ENCODE measurements around the gene MLEC.
"Not testable (repeated sequence)": the region's sequence is repeated elsewhere in the genome, so short reads cannot be mapped to it uniquely, and the experiment has no call there.

Gene MLEC

DNA sequence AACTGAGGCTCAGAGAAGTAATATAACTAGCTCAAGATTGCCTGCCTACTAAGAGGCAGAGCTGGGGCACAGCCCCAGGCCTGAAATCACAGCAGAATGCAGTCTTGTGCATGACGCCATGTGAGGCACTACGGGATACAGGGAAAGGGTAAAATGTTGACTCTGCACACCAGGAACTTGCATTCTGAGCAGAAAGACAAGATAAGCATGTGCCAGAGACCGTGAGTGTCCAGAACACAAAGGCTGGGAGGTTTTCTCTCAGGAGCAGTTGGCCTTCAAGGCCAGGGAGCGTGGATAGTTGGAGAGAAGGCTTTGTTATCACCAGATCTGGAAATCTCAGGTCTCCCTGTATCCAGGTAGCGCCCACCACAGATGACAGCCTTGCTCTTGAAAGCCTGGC lies 23.2 kb upstream of the MLEC start:
- DNase-seq (ENCODE audit: low read depth): no peak

DNA sequence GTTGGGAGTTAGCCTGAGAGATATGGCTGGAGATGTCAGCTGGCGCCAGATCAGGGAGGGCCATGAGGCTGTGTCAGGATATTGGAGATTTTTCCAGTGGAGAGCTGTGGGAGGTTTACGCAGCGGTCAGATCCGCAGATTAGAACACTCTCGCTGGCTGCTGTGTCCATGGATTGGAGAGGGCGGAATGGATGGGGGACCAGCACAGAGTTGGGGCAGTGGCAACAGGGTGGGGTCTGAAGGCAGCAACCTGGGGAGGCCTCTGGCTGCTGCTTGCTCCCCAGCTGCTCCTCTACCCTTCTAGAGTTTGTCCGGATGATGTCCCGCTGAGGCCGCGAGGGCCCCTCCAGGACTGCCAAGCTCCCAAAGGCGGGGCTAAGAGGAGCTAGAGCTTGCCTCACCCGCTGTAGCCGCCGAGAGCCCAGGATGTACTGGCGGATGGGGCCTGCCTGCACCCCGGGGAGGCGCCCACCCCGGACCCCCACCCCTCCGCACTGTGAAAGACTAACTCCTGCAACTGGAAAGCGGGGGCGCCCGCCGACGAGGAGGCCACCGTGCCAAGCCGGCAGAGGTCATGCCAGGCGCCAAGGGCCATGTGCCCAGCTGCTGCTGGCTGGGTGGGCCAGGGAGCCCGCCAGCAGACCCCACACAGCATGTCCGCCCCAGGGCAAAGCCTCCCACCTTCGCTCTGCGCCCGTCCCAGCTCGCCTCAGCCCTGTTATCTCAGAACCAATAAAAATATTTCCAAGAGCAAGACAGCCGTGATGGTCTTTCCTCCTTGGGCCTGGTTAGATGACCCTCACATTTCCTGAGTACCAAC lies 20.2 kb upstream of the MLEC start:
- no peak for DNase-seq (ENCODE audit: low read depth)

DNA sequence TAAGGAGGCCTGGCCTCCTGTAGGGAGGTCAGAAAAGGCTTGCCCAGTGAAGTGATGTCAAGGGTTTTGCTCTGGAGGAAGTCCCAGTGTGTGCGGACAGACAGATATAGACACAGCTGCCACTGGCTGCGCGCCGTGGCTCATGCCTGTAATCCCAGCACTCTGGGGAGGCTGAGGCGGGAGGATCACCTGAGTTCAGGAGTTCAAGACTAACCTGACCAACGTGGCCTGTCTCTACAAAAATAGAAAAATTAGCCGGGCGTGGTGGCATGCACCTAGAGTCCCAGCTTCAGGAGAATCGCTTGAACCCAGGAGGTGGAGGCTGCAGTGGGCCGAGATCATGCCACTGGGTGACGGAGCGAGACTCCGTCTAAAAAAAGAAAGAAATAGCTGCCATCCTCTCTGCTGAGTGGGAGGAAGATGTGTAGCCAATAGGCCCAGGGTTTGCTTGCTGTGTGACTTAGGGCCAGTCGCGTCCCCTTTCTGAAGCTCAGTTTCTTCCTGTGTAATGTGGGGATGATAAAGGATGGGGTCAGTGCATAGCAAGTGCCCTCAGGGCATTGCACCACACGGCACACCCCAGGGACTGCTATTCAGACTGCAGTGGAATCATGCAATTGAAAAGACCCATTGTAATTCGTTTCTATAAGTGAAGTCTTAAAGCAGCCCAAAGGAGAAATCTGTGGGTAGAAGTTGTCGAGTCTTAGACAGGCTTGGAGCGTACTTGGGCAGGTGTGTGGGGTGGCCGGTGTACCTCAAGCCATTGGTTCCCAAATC lies 18.7 kb upstream of the MLEC start:
- DNase-seq (ENCODE audit: low read depth): no peak

DNA sequence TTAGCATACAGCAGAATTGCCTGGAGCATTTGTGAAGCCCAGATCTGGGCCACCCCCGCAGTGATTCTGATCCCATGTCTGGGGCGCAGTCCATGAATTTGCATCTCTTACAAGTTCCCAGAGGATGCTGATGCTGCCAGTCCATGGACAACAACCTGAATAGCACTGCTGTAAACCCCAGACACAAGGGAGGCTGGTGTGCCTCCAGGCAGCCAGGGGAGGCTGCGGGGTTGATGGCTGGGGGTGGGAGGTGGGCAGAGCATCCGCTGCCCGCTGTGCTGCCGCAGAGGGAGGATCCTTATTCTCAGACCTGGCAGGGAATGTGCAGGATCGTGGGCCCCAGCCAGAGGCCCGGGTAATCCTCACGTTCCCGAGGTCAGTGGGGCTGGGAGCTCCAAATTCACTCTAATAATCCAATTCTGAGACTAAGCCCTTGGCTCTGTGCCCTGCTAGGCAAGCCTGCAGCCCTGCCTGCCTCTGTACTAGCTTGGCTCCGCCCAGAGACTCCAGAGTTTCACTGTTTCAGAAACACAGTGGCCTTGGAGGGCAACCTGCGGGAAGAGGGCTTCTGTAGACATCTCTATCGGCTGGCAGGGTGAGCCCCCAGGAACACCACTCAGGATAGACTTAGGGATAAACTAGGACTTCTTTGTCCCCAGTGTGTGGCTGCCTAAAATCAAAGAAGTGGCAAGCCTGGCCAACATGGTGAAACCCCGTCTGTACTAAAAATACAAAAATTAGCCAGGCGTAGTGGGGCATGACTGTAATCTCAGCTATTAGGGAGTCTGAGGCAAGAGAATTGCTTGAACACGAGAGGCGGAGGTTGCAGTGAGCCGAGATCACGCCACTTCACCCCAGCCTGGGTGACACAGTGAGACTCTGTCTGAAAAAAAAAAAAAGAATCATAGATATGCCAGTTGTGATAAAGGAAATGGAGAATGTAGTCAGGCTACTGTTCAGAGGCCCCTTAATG lies 17.8 kb upstream of the MLEC start:
- no peak for DNase-seq (ENCODE audit: low read depth)

DNA sequence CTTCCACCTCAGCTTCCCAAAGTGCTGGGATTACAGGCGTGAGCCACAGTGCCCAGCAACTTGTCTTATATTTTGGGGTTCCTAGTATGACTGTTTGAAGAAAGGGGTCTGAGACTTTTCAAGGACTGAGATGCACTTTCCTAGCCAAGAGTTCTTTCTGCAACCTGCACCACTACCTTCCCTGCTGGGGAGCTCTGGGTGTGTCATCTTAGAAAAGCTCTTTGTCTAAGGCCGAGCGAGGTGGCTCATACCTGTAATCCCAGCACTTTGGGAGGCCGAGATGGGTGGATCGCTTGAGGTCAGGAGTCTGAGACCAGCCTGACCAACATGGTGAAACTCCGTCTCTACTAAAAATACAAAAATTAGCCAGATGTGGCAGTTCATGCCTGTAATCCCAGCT lies 16.7 kb upstream of the MLEC start:
- not testable (repeated sequence) for DNase-seq (ENCODE audit: low read depth)

DNA sequence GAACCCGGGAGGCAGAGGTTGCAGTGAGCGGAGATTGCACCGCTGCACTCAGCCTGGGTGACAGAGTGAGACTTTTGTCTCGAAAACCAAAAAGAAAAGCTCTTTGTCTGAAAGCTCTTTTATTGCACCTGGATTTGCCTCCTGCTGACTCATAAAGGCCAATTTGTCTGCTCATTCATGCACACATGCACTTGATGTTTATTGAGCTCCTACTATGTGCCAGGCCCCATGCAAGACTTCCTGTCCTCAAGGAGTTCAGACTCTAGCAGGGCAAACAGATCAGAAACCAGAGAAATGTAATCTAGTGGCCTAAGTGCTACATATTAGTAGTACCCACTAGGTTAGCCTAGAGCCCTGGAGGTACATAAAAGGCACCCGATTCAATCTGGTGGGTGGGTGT lies 16.3 kb upstream of the MLEC start:
- DNase-seq (ENCODE audit: low read depth): no peak

DNA sequence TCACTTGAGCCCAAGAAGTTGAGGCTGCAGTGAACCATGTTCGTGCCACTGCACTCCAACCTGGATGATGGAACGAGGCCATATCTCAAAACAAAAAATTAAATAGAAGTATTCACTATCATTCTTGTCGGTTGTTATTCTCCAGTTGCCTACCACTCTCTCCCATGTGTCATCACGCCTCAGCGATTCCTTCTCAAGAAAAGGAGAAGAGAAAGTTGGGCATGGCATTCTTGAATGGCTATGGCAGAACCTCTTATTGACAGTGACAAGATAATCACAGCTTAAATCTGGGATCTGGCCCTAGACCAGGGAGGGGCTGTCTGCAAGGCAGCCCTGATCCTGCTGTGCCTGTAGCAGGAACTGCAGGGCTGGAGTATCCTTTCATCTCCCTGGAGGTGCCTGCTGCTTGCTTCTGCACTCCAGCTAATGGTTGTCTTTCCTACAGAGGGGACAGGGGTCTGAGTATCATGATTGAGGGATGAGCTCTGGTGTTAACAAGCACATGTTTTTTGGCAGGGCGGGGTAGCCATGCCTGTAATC lies 12.8 kb upstream of the MLEC start:
- DNase-seq (ENCODE audit: low read depth): no peak

DNA sequence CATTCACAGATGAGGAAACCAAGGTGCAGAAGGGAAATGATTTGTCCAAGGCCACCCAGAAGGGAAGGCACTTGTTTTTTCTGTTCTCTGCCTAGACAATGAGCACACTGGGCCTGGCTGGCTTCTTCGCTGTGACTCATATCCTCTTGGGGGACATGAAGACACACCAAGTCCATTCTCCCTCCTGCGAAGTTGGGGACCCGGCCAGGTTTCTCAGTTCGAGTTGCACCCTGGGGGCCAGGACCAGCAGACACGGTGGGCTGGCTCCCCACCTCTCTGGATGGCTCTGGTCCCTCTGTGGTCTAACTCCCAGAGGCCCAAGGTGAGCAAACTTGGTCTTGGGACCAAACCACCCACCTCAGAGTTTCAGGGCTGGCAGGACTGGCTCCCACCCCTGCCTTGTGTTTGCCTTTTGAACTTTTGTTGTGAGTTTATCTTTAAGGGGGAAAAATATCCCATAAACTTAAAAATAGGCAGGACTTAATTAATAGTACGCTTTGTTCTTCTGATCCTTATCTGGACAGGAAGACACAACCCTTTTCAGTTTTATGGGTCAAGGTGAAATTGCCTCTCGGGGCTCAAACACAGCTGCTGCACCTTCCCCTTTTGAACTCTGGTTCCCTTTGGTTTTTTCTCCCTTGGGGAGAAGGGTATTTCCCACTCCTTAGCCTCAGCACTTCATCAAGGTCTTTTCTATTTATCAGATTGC lies 9.0 kb upstream of the MLEC start:
- no peak for DNase-seq (ENCODE audit: low read depth)

DNA sequence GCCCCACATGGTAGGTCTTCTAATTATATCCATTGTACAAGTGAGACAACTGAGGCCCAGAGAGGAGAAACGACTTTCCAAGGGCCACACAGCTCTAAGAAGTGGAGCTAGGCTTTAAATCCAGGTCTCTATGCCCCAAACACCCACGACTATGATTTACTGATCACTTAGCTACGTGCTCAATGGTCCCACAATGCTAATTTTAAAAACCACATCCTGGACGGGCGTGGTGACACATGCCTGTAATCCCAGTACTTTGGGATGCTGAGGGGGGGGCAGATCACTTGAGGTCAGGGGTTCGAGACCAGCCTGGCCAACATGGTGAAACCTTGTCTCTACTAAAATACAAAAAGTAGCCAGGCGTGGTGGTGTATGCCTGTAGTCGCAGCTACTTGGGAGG lies 8.4 kb upstream of the MLEC start:
- no peak for DNase-seq (ENCODE audit: low read depth)

DNA sequence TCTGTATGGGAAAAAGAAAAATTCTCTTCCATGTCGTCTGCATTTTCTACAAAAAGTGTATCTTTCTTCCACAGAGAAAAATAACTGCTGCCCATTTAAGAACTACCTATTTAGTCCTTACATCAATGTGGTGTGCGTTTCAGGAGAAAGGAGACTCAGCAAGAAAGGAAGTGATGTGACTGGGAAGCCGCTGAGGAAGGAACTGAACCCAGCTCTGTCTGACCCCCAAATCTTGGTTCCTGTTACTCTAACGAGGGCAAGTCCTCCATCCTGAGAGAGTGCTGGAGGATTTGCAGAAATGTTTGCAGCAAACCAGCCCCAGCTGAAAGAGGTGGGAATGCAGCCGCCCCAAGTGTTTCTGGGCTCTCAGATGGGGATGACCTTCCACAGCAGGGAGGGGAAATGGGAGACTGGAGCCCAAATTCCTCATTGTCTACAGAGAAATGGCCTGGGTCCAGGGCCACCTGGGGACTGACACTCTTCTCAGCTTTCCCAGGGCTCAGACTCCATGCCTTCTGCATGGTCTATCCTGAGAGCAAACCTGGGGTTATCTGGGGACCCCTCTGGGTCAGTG lies 6.7 kb upstream of the MLEC start:
- DNase-seq (ENCODE audit: low read depth): no peak

DNA sequence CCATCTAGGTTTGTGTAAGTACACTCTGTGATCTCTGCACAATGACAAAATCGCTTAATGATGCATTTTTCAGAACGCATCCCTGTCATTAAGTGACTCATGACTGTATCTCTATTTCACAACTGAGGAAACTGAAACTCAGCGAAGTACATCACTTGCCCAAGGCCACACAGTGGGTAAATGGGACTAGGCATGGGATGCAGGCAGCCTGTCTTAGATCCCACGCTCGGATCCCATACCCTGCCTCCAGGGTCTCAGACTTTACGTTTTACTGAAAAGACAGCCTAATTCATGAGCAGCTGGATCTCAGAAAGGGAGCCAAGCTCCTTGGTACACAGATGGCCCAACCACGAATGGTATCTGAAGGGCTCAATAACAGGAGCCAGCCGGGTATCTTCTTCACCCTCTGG lies 2.4 kb upstream of the MLEC start:
- no peak for DNase-seq (ENCODE audit: low read depth)

DNA sequence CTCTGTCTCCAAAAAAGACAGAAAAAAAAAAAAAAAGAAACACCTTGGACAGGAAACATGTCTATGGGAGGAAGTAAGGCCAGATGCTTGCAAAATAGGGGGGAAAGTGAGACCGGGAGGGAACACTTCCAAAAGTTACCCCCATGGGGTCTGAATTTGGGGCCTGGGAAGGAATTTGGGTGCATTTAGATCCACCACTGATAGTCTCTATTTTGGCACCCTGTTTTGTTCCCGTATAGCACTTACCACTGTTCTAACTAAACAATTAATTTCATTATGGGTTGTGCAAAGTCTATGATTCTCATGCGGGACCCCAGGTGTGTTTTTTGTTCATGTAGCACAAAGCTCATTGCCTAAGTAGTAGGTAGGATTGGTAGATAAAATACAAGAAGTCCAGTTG lies 1.4 kb upstream of the MLEC start:
- DNase-seq (ENCODE audit: low read depth): no peak

DNA sequence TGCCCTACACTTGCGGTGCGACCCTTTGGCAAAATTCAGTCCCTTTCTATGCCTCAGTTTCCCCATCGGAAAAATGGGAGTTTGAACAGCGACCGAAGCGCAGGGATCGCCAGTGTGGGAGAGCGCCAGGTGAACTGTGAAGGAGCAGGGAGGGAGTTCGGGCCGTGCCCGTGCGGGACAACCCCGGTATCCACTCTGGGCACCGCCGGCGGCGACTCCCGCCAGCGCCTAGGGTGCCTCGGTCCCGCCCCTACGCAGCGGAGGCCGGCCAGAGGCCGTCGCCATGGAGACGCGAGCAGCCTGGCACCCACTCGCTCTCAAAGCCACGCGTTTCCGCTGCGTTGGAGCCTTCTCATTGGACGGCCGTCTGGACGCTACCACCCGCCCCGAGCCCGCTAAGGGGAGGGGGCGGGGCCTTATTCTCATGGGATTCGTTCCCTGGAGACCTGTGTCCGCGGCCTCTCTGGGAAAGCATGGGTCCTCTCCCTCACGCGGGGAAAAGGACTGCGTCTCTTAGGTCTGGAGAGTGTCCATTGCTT lies 729 bp upstream of the MLEC start:
- DNase-seq (ENCODE audit: low read depth): no peak

DNA sequence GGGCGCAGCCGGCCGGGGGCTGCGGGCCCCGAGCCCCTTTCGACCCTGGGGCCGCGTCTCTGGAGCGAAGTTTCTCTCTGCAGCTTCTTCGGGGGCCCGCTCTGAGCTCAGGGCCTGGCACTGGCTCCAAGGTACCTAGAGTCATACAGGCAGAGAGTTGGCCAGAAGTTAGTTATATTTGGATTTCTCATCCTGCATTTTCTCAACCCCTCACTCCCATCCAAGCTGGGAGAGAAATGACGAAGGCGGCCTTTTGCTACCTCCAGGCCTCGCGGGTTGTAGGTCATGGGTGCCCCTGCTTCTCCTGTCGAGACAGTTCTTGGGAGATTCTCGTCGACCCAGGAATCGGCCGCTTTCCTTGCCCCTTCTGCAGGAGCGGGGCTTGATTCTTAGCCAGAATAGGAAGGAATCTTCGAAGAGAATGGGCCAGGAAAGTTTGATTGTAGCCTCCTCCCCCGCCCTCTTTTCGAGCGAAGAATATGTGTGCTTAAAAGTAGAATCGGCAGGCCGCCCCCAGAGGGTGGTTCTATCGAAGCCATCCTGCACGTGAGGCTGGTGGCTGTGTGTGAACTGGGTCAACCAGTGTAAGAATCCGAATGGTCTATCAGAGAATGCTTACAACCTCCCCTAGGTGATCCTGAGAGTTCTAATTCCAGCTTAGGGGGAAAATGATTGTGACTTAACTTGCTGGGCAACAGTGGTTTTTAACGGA lies 785 bp downstream of the MLEC start:
- DNase-seq (ENCODE audit: low read depth): no peak

DNA sequence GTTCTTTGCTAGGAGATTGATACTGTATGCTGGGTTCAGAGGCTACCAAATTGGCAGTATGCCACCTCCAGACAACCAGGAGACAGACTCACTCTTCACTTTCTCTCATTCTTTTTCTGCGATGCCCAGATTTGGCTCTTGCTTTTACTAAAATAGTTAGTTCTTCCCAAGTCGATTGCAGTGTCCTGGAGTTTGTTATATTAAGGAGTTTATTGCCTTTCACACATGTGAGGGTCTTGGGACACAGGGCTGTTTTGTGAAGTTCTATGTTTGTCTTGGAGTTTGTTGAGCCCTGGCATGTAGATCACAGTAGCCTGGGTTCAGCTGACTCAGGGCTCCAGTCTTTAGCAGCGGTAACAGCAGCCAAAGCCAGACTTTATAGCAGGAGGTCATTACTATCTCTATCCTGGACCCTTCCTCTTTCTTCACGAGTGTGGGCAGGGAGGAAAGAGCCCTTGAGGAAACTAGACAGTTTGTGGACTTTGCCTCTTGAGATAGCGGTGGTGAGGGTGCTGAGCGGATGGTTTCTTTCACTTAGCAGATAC lies 1.6 kb downstream of the MLEC start:
- no peak for DNase-seq (ENCODE audit: low read depth)

DNA sequence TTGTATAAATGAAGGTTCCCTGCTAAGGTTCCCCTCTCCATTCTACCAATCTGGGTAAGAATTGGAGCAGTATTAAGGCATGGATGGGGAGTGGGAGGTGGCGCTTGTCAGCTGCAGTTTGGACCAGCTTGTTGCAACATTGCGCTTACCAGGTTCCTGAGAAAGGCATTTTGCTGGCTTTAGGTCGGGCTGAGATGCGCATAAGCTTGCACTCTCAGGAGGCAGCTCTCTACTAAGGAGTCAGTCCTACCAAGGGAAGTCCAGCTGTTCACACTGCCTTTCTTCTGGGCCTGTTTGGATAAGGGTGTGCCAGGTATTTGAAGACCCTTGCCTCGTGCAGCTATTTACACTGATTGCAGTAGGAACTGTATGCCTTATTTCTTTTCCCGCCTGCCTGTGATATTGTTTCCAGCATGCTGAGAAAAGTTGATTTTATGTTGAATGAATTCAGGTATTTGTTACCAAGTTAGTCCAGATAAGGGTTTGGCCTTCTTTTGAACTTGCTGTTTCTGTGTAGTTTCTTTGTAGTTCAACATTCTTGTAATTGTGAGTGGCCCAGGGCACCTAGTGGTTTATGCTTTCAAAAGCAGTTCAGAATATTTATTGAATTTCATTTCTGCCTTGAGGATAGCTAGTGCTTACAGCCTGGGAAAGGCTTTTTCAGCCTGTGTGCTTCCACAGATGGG lies 2.6 kb downstream of the MLEC start:
- DNase-seq (ENCODE audit: low read depth): no peak

DNA sequence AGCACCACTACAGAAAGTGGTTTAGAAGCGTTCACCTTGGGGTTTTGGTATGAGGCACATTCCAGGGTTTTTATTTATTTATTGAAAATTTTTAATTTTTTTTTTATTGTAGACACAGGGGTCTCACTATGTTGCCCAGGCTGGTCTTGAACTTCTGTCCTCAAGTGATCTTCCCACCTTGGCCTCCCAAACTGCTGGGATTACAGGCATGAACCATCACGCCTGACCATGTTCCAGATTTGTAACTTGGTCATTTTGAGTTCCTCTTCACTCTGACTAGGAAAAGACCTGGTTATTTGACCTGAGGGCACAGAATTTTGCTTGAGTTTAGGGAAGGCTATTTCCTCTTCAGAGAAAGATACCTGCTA lies 3.1 kb downstream of the MLEC start:
- DNase-seq (ENCODE audit: low read depth): no peak

DNA sequence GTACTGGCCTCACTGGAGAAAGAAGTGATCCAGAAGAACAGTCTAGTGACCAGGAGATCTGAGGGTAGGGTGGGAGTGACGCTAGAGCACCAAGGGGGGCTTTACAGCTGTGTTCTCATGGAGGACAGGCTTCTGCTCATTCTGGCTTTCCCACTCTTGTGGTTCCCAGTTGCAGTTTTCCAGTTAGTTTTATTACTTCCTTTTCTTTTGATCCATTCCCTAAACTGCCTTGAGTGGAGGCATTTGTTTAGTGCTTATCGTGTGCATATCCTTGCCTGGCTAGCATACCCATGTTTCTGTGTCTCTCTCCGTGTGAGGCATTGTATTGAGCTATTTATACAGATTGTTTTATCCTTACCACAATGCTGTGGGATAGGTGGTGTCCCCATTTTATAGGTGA lies 4.0 kb downstream of the MLEC start:
- no peak for DNase-seq (ENCODE audit: low read depth)

DNA sequence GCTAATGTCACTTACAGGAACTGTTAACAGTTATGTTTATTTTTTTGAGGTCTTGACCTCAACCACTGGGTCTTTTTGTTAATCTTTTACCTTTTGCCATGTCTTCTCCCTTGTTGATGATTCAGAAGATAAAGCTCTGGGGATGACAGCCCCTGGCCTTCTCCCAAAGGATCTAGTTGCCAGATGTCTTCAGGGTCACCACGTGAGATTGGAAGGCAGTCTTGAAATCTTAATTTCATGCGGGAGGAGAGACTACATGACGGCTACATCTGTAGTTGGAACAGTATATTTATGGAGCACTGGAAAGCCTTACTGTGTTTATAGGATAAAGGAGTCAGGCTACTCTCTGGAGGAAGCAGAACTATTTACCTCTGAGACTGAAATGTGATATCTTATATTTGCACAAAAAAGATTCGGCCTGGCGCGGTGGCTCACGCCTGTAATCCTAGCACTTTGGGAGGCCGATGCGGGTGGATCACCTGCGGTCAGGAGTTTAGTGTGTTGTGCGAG lies 5.6 kb downstream of the MLEC start:
- DNase-seq (ENCODE audit: low read depth): no peak
